ENCODE results near the gene NUDT6.

NUDT6 gene

GRCh38 chr4:122914292-122914904 lies 8.0 kb downstream of the NUDT6 start:
- DNase-seq, result no peak

DNA sequence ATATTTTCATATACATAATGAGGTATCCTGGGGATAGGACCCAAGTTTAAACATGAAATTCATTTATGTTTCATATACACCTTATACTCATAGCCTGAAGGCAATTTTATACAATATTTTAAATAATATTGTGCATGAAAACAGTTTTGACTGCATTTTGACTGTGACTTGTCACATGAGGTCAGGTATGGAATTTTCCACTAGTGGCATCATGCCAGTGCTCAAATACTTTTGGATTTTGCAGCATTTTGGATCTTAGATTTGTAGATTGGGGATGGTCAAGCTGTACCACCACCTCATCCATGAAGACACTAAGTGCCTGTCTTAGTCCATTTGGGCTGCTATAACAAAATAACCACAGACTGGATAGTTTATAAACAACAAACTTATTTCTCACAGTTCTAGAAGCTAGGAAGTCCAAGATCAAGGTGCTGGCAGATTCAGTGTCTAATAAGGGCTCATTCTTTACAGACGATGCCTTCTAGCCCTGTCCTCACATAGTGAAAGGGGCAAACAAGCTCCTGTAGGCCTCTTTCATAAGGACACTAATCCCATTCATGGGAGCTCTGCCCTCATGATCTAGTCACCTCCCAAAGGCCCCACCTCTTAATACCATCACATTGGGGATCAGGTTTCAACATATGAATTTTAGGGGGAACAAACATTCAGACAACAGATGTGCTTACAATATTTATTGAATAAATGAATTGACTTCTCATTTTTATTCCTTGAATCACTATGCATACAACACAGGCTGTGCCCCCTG lies 9.4 kb downstream of the NUDT6 start:
- DNase-seq, result no peak

DNA sequence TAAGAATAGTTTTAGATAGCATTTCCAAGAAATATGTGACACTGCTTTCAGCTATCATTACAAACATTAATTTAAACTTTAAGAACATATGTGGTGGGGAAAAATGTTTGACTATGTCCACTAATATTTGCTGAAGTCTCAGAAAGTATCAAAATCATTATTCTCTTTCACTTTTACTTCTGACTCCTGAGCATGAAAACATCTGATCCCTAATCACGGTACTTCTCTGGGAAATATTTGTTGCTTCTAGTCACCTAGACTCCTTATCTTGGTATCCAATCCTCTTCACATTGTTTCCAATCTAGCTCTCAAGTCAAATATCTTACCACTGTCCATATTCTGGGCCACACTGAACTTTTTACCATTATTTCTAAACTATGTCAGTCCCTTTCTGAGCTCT lies 10.8 kb downstream of the NUDT6 start:
- no peak for DNase-seq

DNA sequence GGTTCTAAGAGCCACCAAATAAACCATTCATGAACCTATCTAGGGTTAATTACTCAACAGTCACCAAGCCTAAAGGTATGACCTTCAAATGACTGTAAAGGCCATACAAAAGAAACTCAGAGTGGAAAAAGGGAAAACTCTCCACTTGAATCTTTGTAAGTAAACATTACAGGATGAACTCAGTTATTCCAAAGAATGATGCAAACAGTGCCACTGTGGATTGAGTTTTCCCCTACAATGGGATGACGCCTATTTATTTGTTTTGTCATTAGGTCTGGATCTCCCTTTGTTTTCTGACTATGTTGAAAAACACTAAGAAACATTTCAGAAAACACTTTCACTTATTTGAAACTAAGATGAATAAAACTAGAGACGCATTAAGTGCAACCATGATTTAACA lies 12.7 kb downstream of the NUDT6 start:
- DNase-seq, result no peak

- no peak for DNase-seq
These were observed 14.2 kb downstream of the NUDT6 start for GRCh38 chr4:122908223-122908622.

- no peak for DNase-seq
These were observed 15.5 kb downstream of the NUDT6 start for GRCh38 chr4:122906859-122907305.

DNA sequence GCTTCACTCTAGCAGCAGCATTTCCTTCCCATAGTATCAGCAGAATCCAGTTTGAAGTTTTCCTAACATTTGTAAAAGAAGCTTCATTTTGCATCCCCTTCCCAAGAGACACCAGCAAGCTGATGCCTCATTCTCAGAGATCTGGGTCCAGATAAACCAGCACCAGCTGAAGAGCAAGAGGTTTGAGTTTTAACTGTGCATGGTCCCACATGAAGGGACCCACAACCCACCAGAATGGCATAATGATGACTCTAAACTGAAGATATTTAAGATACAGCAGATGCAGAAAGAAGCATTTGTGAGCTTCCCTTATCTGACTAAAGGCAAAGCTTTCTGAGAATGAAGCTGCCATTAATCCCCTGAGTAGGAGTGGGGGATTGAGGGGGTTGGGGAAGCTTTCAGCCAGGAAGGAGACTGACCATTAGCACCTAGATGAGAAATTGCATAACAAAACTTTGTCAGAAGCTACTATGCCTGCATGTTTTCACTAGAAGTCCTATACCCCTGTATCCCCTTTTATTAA lies 18.6 kb downstream of the NUDT6 start:
- DNase-seq, result no peak

GRCh38 chr4:122901247-122902010 lies 21.0 kb downstream of the NUDT6 start:
- no peak for DNase-seq

DNA sequence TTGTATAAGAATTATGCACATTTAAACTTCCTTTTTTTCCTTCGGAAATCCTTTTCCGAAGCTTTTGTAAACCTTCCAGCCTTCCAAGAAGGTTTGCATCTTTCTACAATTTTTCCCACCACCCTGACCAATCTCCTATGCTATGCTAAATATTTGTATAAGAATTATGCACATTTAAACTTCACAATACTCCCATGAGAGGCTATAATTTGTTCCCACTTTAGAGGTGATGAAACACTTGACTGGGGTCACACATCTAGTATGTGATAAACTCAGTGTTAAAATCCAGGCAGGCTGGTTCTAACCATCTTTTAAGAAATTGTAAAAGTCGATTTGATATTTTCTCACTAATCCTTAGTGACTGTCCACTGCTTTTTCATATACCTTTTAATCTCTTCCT lies 22.1 kb downstream of the NUDT6 start:
- DNase-seq, result no peak

GRCh38 chr4:122899682-122900081 lies 22.7 kb downstream of the NUDT6 start:
- DNase-seq, result no peak

DNA sequence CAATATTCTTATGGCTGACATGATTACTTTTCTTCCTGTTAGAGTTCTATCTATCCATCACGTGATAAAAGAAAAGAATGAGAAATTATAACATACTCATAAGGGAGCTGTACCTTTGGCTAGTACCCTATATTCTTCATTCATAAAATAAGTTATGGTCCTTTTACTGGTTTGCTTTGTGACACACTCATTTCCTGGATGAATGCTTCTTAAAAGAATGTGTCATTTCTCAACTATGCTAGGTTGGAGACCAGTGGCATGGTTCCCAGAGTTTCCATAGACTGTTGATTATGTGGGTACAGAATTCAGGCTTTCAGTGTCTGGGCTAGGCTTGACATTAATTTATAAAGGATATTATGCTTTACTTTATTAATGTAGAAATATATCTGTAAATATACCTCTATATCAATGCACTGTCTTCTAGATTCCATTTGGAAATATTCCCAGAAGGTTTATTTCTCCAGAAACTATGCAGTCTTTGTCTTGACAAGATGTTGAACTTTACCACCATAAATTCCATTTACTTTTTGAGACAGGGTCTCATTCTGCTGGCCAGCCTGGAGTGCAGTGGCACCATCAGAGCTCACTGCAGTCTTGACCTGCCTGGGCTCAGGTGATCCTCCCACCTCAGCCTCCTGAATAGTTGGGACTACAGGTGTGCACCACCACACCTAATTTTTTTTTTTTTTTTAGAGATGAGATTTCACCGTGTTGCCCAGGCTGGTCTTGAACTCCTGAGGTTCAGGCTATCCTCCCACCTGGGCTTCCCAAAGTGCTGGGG lies 23.8 kb downstream of the NUDT6 start:
- no peak for DNase-seq

GRCh38 chr4:122896270-122896669 lies 26.1 kb downstream of the NUDT6 start:
- DNase-seq, result no peak

DNA sequence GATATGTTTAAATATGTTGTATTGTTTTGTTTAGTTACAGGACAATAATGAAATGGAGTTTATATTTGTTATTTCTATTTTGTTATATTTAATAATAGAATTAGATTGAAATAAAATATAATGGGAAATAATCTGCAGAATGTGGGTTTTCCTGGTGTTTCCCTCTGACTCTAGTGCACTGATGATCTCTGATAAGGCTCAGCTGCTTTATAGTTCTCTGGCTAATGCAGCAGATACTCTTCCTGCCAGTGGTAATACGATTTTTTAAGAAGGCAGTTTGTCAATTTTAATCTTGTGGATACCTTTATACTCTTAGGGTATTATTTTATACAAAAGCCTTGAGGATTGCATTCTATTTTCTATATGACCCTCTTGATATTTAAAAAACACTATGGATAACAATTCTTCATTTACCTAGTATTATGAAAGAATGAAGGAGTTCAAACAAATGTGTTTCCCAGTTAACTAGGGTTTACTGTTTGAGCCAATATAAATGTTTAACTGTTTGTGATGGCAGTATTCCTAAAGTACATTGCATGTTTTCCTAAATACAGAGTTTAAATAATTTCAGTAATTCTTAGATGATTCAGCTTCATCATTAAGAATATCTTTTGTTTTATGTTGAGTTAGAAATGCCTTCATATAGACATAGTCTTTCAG lies 26.9 kb downstream of the NUDT6 start:
- no peak for DNase-seq

GRCh38 chr4:122894827-122895226 lies 27.6 kb downstream of the NUDT6 start:
- DNase-seq, result no peak

GRCh38 chr4:122890147-122890795 lies 32.1 kb downstream of the NUDT6 start:
- DNase-seq, result no peak

- DNase-seq, result no peak
These were observed 32.7 kb downstream of the NUDT6 start for GRCh38 chr4:122889726-122890125.

GRCh38 chr4:122884499-122884898 lies 37.9 kb downstream of the NUDT6 start:
- no peak for DNase-seq

DNA sequence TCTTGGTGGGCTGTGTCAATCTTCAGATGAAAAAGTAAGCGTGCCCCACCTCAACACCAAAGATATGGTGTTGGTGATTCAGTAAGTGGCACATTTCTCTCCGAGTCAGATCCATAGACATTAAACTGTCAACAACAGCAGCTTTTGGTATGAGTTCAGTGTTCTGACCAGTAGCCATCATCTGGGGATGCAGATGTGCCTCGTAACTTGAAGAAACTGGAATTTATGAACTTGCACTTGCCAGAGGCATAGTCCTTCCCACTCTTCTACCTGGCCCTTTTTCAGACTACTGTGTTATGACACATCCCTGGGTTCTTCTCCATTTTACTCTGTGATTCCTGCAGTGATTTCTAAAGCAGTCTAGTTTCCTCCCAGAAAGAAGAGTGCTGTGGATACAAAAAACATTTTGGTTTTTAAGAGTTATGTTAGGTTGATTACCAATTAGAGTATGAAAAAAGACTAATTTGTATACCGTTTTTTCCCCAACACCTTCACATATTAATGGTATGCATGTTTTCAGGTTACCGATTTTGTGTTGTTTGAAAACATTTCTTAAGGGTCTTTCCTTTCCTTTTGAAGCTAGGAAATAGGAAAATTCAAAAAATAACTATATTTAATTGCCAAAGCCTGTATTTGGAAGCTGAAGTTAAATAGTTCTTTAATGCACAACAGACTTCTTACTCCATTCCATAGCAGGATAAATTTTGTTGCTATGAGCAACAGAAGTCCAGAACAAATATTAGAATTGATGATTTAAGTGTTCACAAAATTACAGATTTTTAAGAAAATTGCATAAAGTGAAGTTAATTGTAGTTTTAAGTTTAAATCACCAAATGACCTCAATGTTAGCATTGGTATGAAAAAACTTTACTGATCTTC lies 39.3 kb downstream of the NUDT6 start:
- no peak for DNase-seq

DNA sequence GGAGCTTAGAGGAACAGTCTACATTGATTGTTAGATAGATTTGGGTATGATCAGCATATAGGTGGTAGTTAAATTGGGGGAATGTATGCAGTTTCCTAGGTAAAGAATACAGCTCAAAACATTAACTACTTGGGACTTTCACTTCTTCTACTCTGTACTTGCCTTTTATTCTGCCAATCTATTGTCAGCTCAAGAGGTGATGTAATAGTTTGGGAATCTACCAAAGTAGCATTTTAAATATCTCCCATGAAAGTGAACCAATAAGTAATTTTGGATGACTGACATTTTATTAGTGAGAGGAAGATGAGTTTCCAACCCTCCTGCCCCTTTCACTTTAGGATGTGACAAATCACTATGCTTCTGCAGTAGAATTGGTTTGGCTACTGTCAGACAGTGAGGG lies 43.4 kb downstream of the NUDT6 start:
- DNase-seq, result no peak

DNA sequence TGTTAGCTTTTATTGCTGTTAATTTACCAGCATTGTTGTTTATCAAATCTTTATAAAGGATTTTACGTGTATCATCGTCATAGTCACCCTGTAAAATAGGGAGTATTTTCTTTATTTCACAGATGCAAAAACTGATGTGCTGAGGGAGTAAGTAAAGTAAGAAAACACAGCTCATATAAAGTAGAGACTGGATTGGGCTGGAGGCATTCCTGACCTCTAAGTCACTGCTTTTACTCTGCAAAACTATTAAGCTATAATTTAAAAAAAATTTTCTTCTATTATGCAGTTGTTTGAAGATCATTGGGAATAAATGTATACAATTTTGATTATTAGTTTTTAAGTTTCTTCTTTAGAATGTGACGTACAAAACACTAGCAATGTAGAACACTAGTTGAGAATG lies 45.9 kb downstream of the NUDT6 start:
- no peak for DNase-seq

GRCh38 chr4:122875949-122876348 lies 46.4 kb downstream of the NUDT6 start:
- no peak for DNase-seq

All from hippocampal formation (tissue), 2 donors.